CD4-positive, alpha-beta T cell treated with Interleukin-17A for 4 hours (primary cell): ENCODE data around the gene HBEGF.
A peak's percentile ranks its signal among the peaks of the same experiment; 100 is the strongest.

ENCODE experiments used
- DNase-seq: peaks from one replicate; pipeline ENCODE4 v3.0.0-alpha.2; 2020; ENCODE audit warnings: mixed read lengths

Gene HBEGF

DNA sequence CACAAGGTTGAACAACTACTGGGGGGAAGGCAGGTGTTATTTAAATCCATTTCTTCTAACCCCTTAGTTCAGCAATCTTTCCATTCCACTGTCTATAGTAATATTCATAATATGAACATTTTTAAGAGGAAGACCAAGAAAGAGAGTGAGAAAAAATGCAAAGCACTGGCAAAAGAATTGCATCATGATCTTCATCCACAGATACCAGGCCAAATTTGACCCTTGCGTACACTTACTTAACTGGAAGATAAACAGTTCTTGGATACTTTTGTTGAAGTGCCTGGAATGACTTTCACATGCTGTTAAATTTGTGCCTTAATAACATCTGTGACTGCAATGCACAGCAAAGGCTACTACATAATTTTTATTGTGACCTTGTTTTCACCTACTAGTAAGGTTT lies 45.3 kb downstream of the HBEGF start:
- DNase-seq = no peak

DNA sequence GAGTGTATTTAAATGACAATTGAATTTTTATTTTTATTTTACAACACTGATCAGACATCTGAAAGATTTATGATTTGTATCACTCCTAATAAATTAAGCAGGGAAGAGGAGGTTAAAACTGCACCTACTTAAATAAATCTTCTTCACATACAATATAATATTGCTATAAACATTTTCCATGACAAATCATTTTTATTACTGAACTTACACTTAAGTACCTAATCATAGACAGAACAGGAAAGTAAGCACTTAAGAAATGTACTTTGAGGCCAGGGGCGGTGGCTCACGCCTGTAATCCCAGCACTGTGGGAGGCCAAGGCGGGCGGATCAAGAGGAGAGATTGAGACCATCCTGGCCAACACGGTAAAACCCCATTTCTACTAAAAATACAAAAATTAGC lies 47.3 kb downstream of the HBEGF start:
- no peak for DNase-seq

DNA sequence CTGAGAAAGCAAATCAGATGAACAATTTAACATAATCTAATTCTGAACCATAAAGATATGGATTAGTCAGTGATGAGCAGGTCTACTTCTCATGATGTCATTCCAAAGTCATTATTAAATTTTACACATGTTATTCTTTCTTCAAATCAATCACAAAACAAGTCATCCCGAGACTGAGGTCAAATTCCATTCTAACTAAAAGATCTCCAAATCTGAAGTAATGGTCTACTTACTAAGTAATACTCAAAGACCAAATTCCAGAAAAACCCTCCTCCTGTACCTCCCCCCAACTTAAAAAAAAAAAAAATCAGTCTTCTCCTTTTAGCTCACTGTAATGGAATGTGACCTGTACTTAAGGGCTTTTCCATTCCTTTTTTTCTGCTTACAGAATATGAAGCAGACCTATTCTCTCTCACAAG lies 48.2 kb downstream of the HBEGF start:
- DNase-seq = no peak

DNA sequence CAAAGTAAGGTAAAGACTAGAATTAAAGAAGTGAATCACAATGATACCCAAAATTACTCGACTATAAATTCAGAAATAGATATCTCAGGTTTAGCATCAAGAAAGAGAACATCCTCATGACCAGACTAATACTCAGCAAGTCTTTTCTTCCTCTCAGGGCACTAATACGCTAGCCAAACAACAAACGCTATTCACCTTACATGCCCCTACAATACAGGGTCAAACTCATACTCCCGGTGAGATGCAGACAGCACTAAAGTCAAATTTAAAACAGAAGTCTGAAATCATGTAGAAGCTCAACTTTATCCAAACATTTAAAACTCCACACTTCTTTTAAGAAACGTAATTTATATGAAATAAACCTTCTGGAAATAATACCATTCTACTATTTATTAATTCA lies 49.1 kb downstream of the HBEGF start:
- no peak for DNase-seq

DNA sequence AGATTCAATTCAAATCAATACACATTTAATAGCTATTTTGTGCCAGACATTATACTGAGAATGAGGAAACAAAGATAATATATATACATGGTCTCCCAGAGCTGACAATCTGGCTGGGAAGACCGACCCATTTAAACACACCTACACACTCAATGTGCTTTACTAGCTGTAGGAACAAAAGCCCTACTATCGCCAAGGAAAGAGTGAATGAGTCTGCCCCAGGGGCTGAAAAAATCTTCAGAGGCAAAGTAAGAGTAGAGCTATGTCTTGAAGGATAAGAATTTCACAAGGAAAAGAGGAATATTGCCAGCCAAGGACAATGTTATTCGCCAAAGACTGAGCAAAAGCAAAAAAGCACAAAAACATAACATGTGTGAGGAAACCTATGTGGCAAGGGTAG lies 50.1 kb downstream of the HBEGF start:
- DNase-seq = no peak

DNA sequence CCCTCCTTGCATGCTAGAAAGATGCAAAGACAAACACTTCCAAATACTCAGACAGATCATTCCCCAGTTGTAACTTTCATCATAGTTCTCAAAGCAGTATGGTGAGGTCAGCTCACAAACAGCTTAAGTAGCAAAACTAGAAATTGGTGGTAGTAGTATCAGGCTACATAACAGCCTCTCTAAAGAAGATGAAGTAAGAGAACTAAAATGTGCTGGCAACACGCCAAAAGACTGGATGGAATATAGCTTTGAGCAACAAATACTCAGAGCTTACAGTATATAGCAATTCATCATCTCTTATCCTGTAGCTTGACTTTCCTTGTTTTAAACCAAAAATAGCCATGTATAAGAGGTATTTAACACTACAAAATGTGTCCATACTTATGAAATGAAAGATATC lies 51.0 kb downstream of the HBEGF start:
- peak; percentile 47 for DNase-seq

DNA sequence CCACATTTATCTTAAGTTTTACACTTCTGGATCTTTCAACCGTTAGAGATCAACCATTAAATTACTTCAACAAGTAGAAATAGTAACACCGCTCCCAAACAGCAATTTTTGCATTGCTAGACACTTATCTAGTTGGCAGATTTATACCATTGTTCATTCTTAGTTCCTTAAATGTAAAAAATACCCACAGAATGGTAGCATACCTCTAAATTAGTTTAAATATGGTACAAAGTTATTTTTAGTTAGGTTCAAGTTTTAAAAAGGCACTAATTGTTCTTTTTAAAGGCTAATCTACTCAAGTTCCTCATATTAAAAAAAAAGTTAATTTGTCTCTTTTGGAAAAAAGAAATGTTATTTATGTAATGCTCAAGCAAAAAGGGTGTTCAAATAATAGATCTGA lies 51.6 kb downstream of the HBEGF start:
- no peak for DNase-seq

DNA sequence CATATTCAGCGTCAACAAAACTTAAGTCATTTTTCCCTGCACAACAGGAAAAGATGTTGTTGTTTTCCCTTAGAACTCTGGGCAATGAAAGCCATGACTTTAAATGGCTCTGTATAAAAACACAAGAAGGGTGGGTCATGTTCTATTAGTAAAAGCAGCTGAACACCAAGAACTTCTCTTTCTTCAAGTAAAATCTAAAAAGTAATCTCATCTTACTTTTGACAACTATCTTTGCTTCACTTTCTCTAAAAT lies 52.6 kb downstream of the HBEGF start:
- DNase-seq = no peak

DNA sequence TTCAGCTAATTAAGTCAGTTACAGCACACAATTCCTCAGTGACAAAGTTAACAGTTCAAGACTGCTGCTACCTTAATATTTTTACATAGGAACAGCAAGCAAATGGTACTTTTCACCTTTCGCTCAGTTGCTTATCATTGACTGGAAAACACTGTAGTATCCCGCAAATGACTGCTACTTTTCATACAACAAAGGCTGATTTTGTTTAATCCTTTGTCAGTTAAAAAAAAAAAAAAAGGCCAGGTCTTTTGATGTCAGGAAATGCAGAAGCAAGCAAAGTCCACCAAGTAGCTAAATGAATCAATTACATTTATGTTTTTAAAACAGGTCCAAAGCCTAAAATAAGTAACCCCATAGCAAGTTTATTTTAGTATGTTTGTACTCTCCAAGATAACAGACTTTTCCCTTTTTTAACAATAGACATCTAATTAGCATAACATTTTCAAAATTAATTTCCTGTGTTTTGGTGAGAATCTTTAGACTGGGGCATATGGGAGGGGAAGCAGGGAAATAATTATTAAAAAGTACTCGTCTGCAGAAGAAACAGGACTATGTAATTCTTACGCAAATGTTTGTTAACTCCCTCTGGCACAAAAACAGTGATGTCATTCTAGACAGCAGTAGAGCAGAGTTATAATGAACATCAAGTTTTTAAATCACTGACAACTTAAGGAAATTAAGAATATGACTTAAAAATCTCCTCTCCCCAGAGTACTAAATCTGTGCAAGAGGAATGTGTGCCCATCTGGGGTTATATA lies 53.1 kb downstream of the HBEGF start:
- DNase-seq = no peak

DNA sequence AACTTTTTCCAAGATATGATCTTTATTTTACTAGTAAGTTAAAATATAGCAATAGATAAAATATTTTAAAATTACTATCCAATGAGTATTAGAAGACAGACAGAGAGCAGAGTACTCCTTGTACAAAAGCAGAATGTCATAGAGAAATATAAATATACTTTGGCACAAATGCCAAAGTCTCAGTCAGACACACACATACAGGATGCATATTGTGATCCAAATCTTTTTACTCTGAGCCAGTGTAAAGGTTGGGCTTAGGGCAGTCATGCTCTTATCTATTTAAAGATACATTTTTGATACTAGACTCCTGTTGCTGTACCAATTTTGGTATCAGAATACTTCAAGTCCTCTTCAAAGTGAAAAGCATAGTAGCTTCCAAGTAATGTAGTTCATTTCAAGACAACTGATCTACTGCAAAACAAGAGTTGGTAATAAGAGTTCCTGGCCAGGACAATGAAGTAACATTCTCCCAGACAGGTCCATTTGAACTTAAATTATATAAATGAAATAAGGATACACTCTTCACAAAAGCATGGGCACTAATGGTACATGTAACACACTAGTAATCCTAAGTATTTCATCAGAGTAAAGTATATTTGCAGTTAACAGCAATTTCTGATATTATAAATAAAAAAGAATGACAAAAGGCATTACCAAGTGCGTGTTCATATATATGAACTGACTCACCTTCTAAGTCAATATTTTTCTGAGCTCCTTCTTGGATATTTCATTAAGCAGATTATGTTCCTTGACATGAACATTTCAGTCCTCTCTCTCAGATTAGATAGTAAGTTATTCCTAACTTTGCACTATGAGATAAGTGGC lies 54.0 kb downstream of the HBEGF start:
- DNase-seq = no peak

DNA sequence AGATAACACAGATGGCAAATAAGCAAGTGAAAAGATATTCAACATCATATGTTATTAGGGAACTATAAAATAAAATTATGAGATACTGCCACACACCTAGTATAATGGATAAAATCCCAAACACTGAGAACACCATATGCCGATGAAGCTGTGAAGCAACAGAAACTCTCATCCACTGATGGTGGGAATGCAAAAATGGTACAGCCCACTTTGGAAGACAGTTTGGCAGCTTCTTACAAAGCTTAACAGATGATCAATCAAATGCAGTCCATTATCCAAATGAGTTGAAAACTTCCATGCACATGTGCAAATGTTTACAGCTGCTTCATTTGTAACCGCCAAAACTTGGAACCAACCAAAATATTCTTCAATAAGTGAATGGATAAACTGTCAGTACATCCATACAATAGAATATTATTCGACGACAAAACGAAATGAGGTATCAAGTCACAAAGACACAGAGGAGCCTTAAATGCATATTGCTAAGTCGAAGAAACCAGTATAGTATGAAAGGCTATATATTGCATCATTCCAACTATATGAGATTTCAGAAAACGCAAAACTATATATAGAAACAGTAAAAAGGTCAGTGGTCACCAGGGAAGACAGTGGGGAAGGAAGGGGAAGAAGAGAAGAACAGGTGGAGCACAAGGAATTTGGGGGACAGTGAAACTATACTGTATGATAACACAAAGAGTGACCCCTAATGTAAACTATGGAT lies 58.4 kb downstream of the HBEGF start:
- DNase-seq = no peak

DNA sequence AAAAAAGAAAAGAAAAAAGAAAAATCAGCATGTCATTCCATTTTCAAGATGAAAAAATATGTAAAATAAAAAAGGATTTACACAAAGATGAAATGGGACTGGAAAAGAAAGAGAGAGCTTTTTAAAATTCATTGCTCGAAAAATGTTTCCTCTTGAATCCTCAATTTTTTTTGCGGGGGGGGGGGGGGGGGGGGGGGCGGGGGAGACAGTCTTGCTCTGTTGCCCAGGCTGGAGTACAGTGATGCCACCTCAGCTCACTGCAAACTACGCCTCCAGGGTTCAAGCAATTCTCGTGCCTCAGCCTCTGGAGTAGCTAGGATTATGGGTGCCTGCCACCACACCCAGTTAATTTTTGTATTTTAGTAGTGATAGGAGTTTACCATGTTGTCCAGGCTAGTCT lies 60.0 kb downstream of the HBEGF start:
- DNase-seq = no peak

DNA sequence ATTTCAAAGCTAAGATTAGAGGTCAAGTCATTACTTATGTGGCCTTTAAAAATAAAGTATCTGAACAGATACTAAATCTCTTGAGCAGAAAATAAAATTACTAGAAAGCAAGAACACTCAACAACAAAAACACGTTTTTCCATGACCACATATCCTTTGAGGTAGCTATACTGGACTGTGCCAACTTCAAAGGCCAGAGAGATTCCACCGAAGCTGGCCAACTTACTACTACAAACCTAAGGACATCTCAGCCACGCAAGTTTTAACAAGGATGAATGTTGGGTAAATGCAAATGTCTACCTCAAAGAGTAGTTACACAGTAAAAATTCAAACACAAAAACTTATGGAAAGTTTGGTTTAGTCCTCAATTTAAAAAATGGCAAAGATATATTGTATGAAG lies 62.4 kb downstream of the HBEGF start:
- DNase-seq = no peak
